Ramos (cell line): ENCODE measurements around the gene METRN.

ENCODE experiments used
- in situ Hi-C: fragments of 300-500 bp; cut with MboI; formaldehyde crosslinking; loops from one replicate; pipeline ENCODE4 v1.14.3; 2022; ENCODE audit warnings: low sequenced_read_pairs; ENCODE audit not compliant: unreplicated experiment

The METRN gene

GRCh38 chr16:719815-720446, 5.0 kb downstream of the METRN start:
- in situ Hi-C loops, result loop anchor here (25.0 kb wide), 1 partner anchor 342 kb away; the partner anchor contains the start of gene SSTR5

- in situ Hi-C loops, result loop anchor here (25.0 kb wide), 1 partner anchor 342 kb away; the partner anchor contains the start of gene SSTR5
These were observed 5.6 kb downstream of the METRN start for GRCh38 chr16:720447-720989.

- in situ Hi-C loops, result loop anchor here (25.0 kb wide), 1 partner anchor 341 kb away; the partner anchor contains the start of gene SSTR5
These were observed 6.3 kb downstream of the METRN start, which contains the start of gene ANTKMT for GRCh38 chr16:720990-721764. ANTKMT (plus strand) TSS chr16:721146; CDS start chr16:721275, 129 bp downstream.

- in situ Hi-C loops, result loop anchor here (25.0 kb wide), 1 partner anchor 340 kb away; the partner anchor contains the start of gene SSTR5
These were observed 7.0 kb downstream of the METRN start for GRCh38 chr16:721765-722540.

GRCh38 chr16:722835-723633, 8.1 kb downstream of the METRN start:
- in situ Hi-C loops, result loop anchor here (25.0 kb wide), 1 partner anchor 339 kb away; the partner anchor contains the start of gene SSTR5

- in situ Hi-C loops, result loop anchor here (25.0 kb wide), 1 partner anchor 339 kb away; the partner anchor contains the start of gene SSTR5
These were observed 8.8 kb downstream of the METRN start for GRCh38 chr16:723695-724094.

- in situ Hi-C loops, result loop anchor here (25.0 kb wide), 1 partner anchor 338 kb away; the partner anchor contains the start of gene SSTR5
These were observed 9.5 kb downstream of the METRN start for GRCh38 chr16:724188-725040.

- in situ Hi-C loops, result no loop called here
These were observed 10.1 kb downstream of the METRN start for GRCh38 chr16:725041-725376.

GRCh38 chr16:725463-726187, 10.7 kb downstream of the METRN start:
- in situ Hi-C loops, result no loop called here

- in situ Hi-C loops, result no loop called here
These were observed 11.2 kb downstream of the METRN start for GRCh38 chr16:726188-726437.

- in situ Hi-C loops, result no loop called here
These were observed 11.7 kb downstream of the METRN start, which contains the start of the genes CCDC78 and HAGHL for GRCh38 chr16:726438-727290. CCDC78 (minus strand) TSS chr16:726443; CDS start chr16:726367, 76 bp downstream. HAGHL (plus strand) TSS chr16:727106; CDS start chr16:727510, 404 bp downstream.

- in situ Hi-C loops, result no loop called here
These were observed 12.5 kb downstream of the METRN start for GRCh38 chr16:727291-727977.

- in situ Hi-C loops, result no loop called here
These were observed 13.4 kb downstream of the METRN start for GRCh38 chr16:728131-728889.

GRCh38 chr16:728890-729744, 14.2 kb downstream of the METRN start:
- in situ Hi-C loops, result no loop called here
